Heart right ventricle (tissue), 16 donors: ENCODE data around the gene TBCB. TPM values are rescaled to one million over a fixed set of nuclear protein-coding genes. Genes with fewer than 3 reads are reported as not detected.

Experiments
- ATAC-seq, 8 donors: fragments of 200-7000 bp; cut with Tn5 transposase; one replicate each; pipeline ENCODE4 v1.9.1; 2020; ENCODE audit warnings: mild to moderate bottlenecking in 8 of 8, moderate library complexity in 8 of 8, moderate number of reproducible peaks in 1 of 8
- DNase-seq, 2 donors: peaks; one replicate each; pipeline ENCODE4 v3.0.0-alpha.2; 2020
- H3K27ac ChIP-seq, 10 donors: fragments of 200-600 bp; sonication (generic) in 2 of 10; one replicate each; pipeline versions ENCODE4 v1.5.0 to v1.8.0; 2020 to 2022; ENCODE audit warnings: mild to moderate bottlenecking in 3 of 10
- H3K27me3 ChIP-seq, 7 donors: fragments of 200-600 bp; one replicate each; pipeline ENCODE4 v1.8.0; 2021 to 2022; ENCODE audit warnings: mild to moderate bottlenecking in 2 of 7
- H3K36me3 ChIP-seq, 9 donors: fragments of 200-600 bp; sonication (generic) in 1 of 9; one replicate each; pipeline versions ENCODE4 v1.5.0 to v1.8.0; 2020 to 2022; ENCODE audit warnings: mild to moderate bottlenecking in 2 of 9
- H3K4me1 ChIP-seq, 9 donors: fragments of 200-600 bp; sonication (generic) in 1 of 9; one replicate each; pipeline versions ENCODE4 v1.5.0 to v1.8.0; 2020 to 2022; ENCODE audit warnings: mild to moderate bottlenecking in 4 of 9
- H3K4me3 ChIP-seq, 10 donors: fragments of 200-600 bp; sonication (generic) in 2 of 10; one replicate each; pipeline versions ENCODE4 v1.5.0 to v1.8.0; 2020 to 2022; ENCODE audit warnings: mild to moderate bottlenecking in 7 of 10, moderate library complexity in 2 of 10
- H3K9me3 ChIP-seq, 11 donors: fragments of 200-600 bp in 10 of 11; sonication (generic) in 2 of 11; one replicate each; pipeline versions ENCODE4 v1.5.0 to v1.8.0; 2013 to 2022; ENCODE audit warnings: mild to moderate bottlenecking in 2 of 11, control low read depth in 1 of 11, moderate library complexity in 1 of 11
- CTCF ChIP-seq, 9 donors: fragments of 200-600 bp; sonication (generic) in 2 of 9; IDR thresholded peaks; one replicate each; pipeline versions ENCODE4 v1.5.0 to v1.8.0; 2021 to 2022; ENCODE audit warnings: antibody characterized with exemption in 9 of 9, mild to moderate bottlenecking in 5 of 9, moderate library complexity in 1 of 9
- WGBS, 2 donors: extraction: QIAGEN DNeasy Blood & Tissue Kit; methylation state at CpG; one replicate each; pipeline ENCODE4 v1.1.7; 2013; ENCODE audit warnings: inconsistent platforms in 1 of 2; 5-methylcytosine and 5-hydroxymethylcytosine counted together
- intact Hi-C, 10 donors: fragments of 100-400 bp; cut with DNase I; formaldehyde crosslinking; loops; one replicate each; pipeline versions ENCODE4 v1.11.1 to v1.14.2; 2022
- polyA plus RNA-seq, 2 donors: library from polyadenylated mRNA; stranded (reverse); fragments of 200-250 nt; gene quantifications; one replicate each; pipeline ENCODE4 v1.2.3, GENCODE V29; 2013
- total RNA-seq, 10 donors: library from RNA; stranded (reverse); fragmentation: NEBNext Ultra II Directional in 3 of 10; extraction: Animal tissue kit (Norgen Biotek cat#: 25700) in 3 of 10; gene quantifications; one replicate each; pipeline versions ENCODE4 v1.2.1 to v1.2.4, GENCODE V29; 2021 to 2023
- donor health status: Arrhythmogenic right ventricular cardiomyopathy.
- donor health status: ischemic (EF 13 %, LVEDD 7.1; RV severe dilation, severe dysfunction).
- donor health status: healthy with polysubstance abuse.
- donor health status: DM: no; HTN: yes; CAD: no.
- donor health status: DM: no; HTN: no; CAD: no.
- donor health status: ischemic (EF 25% LVEDD 6.9; RV normal size, moderate dysfunction).
- donor health status: ischemic (EF 25% LVEDD 5.7; RV mildly dilated, moderate dysfunction).
- donor health status: healthy.
- donor health status: DM: yes; HTN: yes; CAD: no.
- donor health status: Ischemic cardiomyopathy.
- donor health status: ischemic (EF 35%, LVEDD 5.7; RV mildly dilated, moderate dysfunction).
- donor health status: nonischemic (EF 11% LVEDD 7.7; RV severe dilation, severe dysfunction).
- donor health status: DM: yes; HTN: yes; CAD: no.
- donor health status: PGD.
- donor health status: ischemic (EF 29% LVEDD 5.4; RV normal size, mild dysfunction).
- donor health status: nonischemic (EF 23%, LVEDD 6.1; RV moderate dilation, normal function).

The TBCB gene
- total and polyA plus RNA-seq, 12 donors, result 73.0 to 193 (median 99.2) TPM

DNA sequence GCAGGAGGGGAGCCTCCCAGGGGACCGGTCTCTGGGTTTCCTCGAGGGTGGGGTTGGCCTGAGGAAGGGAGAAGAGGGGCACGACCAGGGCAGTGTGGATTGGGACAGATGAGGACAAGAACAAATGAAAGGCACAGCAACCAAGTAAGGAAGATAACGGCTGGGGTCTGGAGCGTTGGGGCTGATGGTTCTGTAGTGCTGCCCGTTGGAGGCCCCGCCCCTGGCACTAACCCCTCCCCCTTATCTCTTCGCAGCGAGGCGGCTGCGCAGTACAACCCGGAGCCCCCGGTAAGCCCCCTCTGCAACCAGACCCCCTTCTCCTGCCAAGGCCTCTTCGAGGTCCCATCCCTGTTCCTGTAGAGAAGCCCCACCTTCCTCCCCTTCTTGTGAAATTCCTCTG, 26.8 kb downstream of the TBCB start:
- no peak for DNase-seq

GRCh38 chr19:36142496-36142895, 27.2 kb downstream of the TBCB start:
- ATAC-seq, result no peak
- peaks cover 0 to 18% (median 15%) of the 10 kb centered on the region in 9 donors for H3K4me1 ChIP-seq
- 87 to 92% methylated on average over 9 of the region's 9 CpGs for WGBS, 2 donors
- intact Hi-C loops, result no loop called here
- H3K4me3 ChIP-seq, result no peak overlapping the region
- H3K27ac ChIP-seq, result no peak overlapping the region
- DNase-seq, result no peak
- H3K9me3 ChIP-seq, result no peaks in the 10 kb centered on the region
- no peak for TF ChIP-seq CTCF (IDR thresholded peaks at IDR 0.05)
- no peaks in the 10 kb centered on the region for H3K27me3 ChIP-seq
- peaks cover 6 to 61% (median 53%) of the 10 kb centered on the region in 9 donors for H3K36me3 ChIP-seq

More for the DNA sequence above, 26.8 kb downstream of the TBCB start:
- Histone ChIP-seq H3K4me1 (peaks cover 0 to 22% (median 15%) of the 10 kb centered on the region in 9 donors), H3K9me3 (no peaks in the 10 kb centered on the region), H3K36me3 (peaks cover 6 to 57% (median 49%) of the 10 kb centered on the region in 9 donors), H3K27me3 (no peaks in the 10 kb centered on the region), H3K4me3 (peak overlapping the region in 2 of 10 donors; percentile 94 to 99), H3K27ac (peak overlapping the region in 7 of 10 donors; percentile 97 to 100 (median 99))
- no peak for TF ChIP-seq CTCF (IDR thresholded peaks at IDR 0.05)
- no peak for ATAC-seq
- WGBS, 2 donors, result 86 to 88% methylated on average over 8 to 14 of the region's 14 CpGs
- intact Hi-C loops, result no loop called here

DNA sequence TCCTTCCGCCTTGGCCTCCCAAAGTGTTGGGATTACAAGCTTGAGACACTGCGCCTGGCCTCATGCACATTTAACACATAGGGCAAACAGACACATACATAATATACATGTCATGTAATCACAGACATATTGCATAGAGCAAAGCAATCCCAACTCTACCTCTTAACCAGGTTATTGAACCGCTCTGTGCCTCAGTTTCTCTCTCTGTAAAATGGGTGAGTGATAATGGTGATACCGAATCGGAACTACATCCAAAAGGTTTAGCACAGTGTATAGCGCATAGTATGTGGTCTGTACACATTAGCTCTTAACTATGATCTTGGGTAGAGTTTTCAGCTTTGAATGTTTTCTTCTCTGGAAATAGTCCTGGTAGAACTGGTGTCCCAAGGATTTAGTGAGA, 29.4 kb downstream of the TBCB start:
- 98% methylated on average over 6 of the region's 6 CpGs for WGBS, 2 donors
- no peaks in the 10 kb centered on the region for H3K9me3 ChIP-seq
- peaks cover 0 to 24% (median 15%) of the 10 kb centered on the region in 9 donors for H3K4me1 ChIP-seq
- intact Hi-C loops, result no loop called here
- no peaks in the 10 kb centered on the region for H3K27me3 ChIP-seq
- DNase-seq (no peak), ATAC-seq (no peak)
- no peak overlapping the region for H3K27ac ChIP-seq
- H3K4me3 ChIP-seq, result no peak overlapping the region
- no peak for TF ChIP-seq CTCF (IDR thresholded peaks at IDR 0.05)
- H3K36me3 ChIP-seq, result peaks cover 6 to 82% (median 73%) of the 10 kb centered on the region in 9 donors

DNA sequence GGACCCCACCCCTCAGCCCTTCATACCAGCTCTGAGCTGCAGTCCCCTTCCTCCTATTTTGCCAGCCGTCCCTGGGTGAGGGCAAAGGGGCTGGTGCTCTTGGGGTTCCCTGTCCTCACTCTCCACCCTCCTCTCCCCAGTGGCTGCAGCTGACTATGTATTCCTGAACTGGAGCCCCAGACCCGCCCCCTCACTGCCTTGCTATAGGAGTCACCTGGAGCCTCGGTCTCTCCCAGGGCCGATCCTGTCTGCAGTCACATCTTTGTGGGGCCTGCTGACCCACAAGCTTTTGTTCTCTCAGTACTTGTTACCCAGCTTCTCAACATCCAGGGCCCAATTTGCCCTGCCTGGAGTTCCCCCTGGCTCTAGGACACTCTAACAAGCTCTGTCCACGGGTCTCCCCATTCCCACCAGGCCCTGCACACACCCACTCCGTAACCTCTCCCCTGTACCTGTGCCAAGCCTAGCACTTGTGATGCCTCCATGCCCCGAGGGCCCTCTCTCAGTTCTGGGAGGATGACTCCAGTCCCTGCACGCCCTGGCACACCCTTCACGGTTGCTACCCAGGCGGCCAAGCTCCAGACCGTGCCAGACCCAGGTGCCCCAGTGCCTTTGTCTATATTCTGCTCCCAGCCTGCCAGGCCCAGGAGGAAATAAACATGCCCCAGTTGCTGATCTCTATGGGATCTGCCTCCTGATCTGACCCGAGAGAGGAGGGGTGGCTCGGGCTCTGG, 34.6 kb downstream of the TBCB start:
- WGBS, 2 donors, result 54 to 63% methylated on average over 13 of the region's 13 CpGs
- Histone ChIP-seq H3K4me1 (peaks cover 9 to 46% (median 27%) of the 10 kb centered on the region in 9 donors), H3K9me3 (no peaks in the 10 kb centered on the region), H3K36me3 (peaks cover 5 to 65% (median 56%) of the 10 kb centered on the region in 9 donors), H3K27me3 (no peaks in the 10 kb centered on the region), H3K4me3 (no peak overlapping the region), H3K27ac (peak overlapping the region in 7 of 10 donors; percentile 15 to 100 (median 98))
- intact Hi-C loops, result no loop called here
- TF ChIP-seq CTCF (IDR thresholded peaks at IDR 0.05), result no peak
- ATAC-seq (peak in 2 of 8 donors; percentile 1 to 4), DNase-seq (peak in 1 of 2 donors; percentile 37)
